ENCODE data around the gene TICAM2.

The TICAM2 gene

GRCh38 chr5:115605436-115605835 lies 3.2 kb upstream of the TICAM2 start:
- DNase-seq: no peak

- no peak for DNase-seq
These were observed 379 bp upstream of the TICAM2 start for GRCh38 chr5:115602591-115603125.

GRCh38 chr5:115600766-115601165 lies 1.5 kb downstream of the TICAM2 start:
- no peak for DNase-seq

- DNase-seq: no peak
These were observed 2.4 kb downstream of the TICAM2 start for GRCh38 chr5:115599924-115600323.

GRCh38 chr5:115599502-115599901 lies 2.8 kb downstream of the TICAM2 start:
- DNase-seq: no peak

- no peak for DNase-seq
These were observed 7.9 kb downstream of the TICAM2 start for GRCh38 chr5:115594128-115595047.

GRCh38 chr5:115589043-115589442 lies 13.2 kb downstream of the TICAM2 start:
- DNase-seq: no peak

GRCh38 chr5:115588640-115589039 lies 13.6 kb downstream of the TICAM2 start:
- no peak for DNase-seq

GRCh38 chr5:115586525-115587146 lies 15.6 kb downstream of the TICAM2 start:
- no peak for DNase-seq

GRCh38 chr5:115585265-115585664 lies 17.0 kb downstream of the TICAM2 start:
- no peak for DNase-seq

GRCh38 chr5:115584501-115584900 lies 17.8 kb downstream of the TICAM2 start:
- DNase-seq: no peak

- no peak for DNase-seq
These were observed 18.8 kb downstream of the TICAM2 start for GRCh38 chr5:115583474-115583873.

- DNase-seq: no peak
These were observed 21.3 kb downstream of the TICAM2 start for GRCh38 chr5:115580941-115581340.

GRCh38 chr5:115579747-115580173 lies 22.5 kb downstream of the TICAM2 start:
- no peak for DNase-seq

- no peak for DNase-seq
These were observed 23.1 kb downstream of the TICAM2 start for GRCh38 chr5:115579216-115579615.

GRCh38 chr5:115578657-115579056 lies 23.6 kb downstream of the TICAM2 start:
- DNase-seq: no peak

- DNase-seq: no peak
These were observed 24.5 kb downstream of the TICAM2 start for GRCh38 chr5:115577741-115578140.

GRCh38 chr5:115577329-115577728 lies 24.9 kb downstream of the TICAM2 start:
- no peak for DNase-seq

GRCh38 chr5:115575167-115576070 lies 26.9 kb downstream of the TICAM2 start:
- DNase-seq: no peak

- no peak for DNase-seq
These were observed 29.1 kb downstream of the TICAM2 start for GRCh38 chr5:115573133-115573532.

GRCh38 chr5:115571441-115571878 lies 30.8 kb downstream of the TICAM2 start:
- no peak for DNase-seq

- no peak for DNase-seq
These were observed 33.6 kb downstream of the TICAM2 start for GRCh38 chr5:115568668-115569067.

- no peak for DNase-seq
These were observed 37.0 kb downstream of the TICAM2 start for GRCh38 chr5:115565233-115565632.
